GM12878 (cell line): ENCODE results near the gene SPSB2. TPM values are rescaled to one million over a fixed set of nuclear protein-coding genes. Genes with fewer than 3 reads are reported as not detected.

Experiments
- BHLHE40 ChIP-seq, 2 experiments: fragments of 450-650 bp in 1 of 2; IDR thresholded peaks; 2 replicates each; pipeline ENCODE4 v1.6.1; 2011 to 2017; ENCODE audit warnings: low read depth in 2 of 2, borderline replicate concordance in 1 of 2, improper control_type of control experiment in 1 of 2, low read length in 1 of 2, mild to moderate bottlenecking in 1 of 2
- CEBPB ChIP-seq, 2 experiments: fragments of 150-350 bp in 1 of 2; IDR thresholded peaks; 2 replicates each; pipeline ENCODE4 v1.6.1; 2012 to 2014; ENCODE audit warnings: low read depth in 2 of 2, low read length in 2 of 2, borderline replicate concordance in 1 of 2, inconsistent platforms in 1 of 2
- CEBPZ ChIP-seq: fragments of 150-350 bp; IDR thresholded peaks from 2 replicates; pipeline ENCODE4 v1.6.1; 2016; ENCODE audit warnings: low read depth, low read length
- CHD2 ChIP-seq: IDR thresholded peaks from 2 replicates; pipeline ENCODE4 v1.6.1; 2011; ENCODE audit warnings: low read depth, low read length, improper control_type of control experiment, borderline replicate concordance
- IKZF2 ChIP-seq, 2 experiments: fragments of 450-650 bp; IDR thresholded peaks; 2 replicates each; pipeline ENCODE4 v1.6.1; 2017; ENCODE audit warnings: mild to moderate bottlenecking in 2 of 2, moderate library complexity in 2 of 2
- MTA3 ChIP-seq: IDR thresholded peaks from 2 replicates; pipeline ENCODE4 v1.6.1; 2012; ENCODE audit warnings: low read length, inconsistent platforms, borderline replicate concordance
- RBBP5 ChIP-seq: fragments of 200-600 bp; sonication (generic); conservative IDR thresholded peaks from 2 replicates; pipeline ENCODE4 v1.6.1; 2016
- RFX5 ChIP-seq: IDR thresholded peaks from 2 replicates; pipeline ENCODE4 v1.6.1; 2011; ENCODE audit warnings: low read depth, low read length, improper control_type of control experiment
- SMARCA5 ChIP-seq: fragments of 450-650 bp; IDR thresholded peaks from 2 replicates; pipeline ENCODE4 v1.6.1; 2017; ENCODE audit warnings: mild to moderate bottlenecking
- SPI1 ChIP-seq: IDR thresholded peaks from 2 replicates; pipeline ENCODE4 v1.6.1; 2011; ENCODE audit warnings: low read depth, mild to moderate bottlenecking, low read length, moderate library complexity, borderline replicate concordance; ENCODE audit not compliant: insufficient read depth
- polyA plus RNA-seq, 11 experiments: library from polyadenylated mRNA; depleted of rRNA in 4 of 11; unstranded in 6 of 11; stranded (reverse) in 5 of 11; fragments of >200 nt; fragmentation: Nextera tagmentation in 4 of 11; fragmentation: Illumina TruSeq in 1 of 11; extraction: Ambion mirVana in 4 of 11; extraction: Trizol in 1 of 11; gene quantifications; 1 replicate in 1 of 11; 2 replicates in 10 of 11; pipeline versions ENCODE4 v1.2.1 to v1.2.3, GENCODE V29; 2011 to 2016; ENCODE audit warnings: inconsistent platforms in 2 of 11, missing spikeins in 2 of 11, low read depth in 1 of 11
- total RNA-seq, 4 experiments: library from RNA; depleted of rRNA in 3 of 4; stranded (reverse); fragments of >200 nt in 3 of 4; fragmentation: Illumina TruSeq in 1 of 4; extraction: Trizol in 1 of 4; gene quantifications; 2 replicates each; pipeline versions ENCODE4 v1.2.1 to v1.2.3, GENCODE V29; 2013 to 2021
- TF ChIP-seq, protein P1 (sequence below): fragments of 450-650 bp; formaldehyde crosslinking; IDR thresholded peaks from 2 replicates; pipeline ENCODE4 v1.4.0; 2022; ENCODE audit warnings: mild to moderate bottlenecking, moderate library complexity
- TF ChIP-seq, protein P2 (sequence below): IDR thresholded peaks from 2 replicates; pipeline ENCODE4 v1.6.1; 2011; ENCODE audit warnings: low read depth, mild to moderate bottlenecking, low read length, moderate library complexity, borderline replicate concordance; ENCODE audit errors: extremely low read depth
- TF ChIP-seq, protein P3 (sequence below): fragments of 450-650 bp; conservative IDR thresholded peaks from 2 replicates; pipeline ENCODE4 v1.6.1; 2017; ENCODE audit warnings: mild to moderate bottlenecking, moderate library complexity
- TF ChIP-seq, protein P4 (sequence below): IDR thresholded peaks from 2 replicates; pipeline ENCODE4 v1.6.1; 2011; ENCODE audit warnings: borderline replicate concordance, low read depth, mild to moderate bottlenecking, moderate library complexity, mixed read lengths, low read length; ENCODE audit not compliant: insufficient read depth; ENCODE audit errors: extremely low read length

SPSB2 gene
- total and polyA plus RNA-seq, 10 of the 15 experiments (the other 5 are each of a cell fraction or from before 2014, with no cell fraction given): 0.08 to 5.6 (median 2.7) TPM

GRCh38 chr12:6873094-6874014 is at the start of gene SPSB2 (continued):
- TF ChIP-seq, protein P1, sequence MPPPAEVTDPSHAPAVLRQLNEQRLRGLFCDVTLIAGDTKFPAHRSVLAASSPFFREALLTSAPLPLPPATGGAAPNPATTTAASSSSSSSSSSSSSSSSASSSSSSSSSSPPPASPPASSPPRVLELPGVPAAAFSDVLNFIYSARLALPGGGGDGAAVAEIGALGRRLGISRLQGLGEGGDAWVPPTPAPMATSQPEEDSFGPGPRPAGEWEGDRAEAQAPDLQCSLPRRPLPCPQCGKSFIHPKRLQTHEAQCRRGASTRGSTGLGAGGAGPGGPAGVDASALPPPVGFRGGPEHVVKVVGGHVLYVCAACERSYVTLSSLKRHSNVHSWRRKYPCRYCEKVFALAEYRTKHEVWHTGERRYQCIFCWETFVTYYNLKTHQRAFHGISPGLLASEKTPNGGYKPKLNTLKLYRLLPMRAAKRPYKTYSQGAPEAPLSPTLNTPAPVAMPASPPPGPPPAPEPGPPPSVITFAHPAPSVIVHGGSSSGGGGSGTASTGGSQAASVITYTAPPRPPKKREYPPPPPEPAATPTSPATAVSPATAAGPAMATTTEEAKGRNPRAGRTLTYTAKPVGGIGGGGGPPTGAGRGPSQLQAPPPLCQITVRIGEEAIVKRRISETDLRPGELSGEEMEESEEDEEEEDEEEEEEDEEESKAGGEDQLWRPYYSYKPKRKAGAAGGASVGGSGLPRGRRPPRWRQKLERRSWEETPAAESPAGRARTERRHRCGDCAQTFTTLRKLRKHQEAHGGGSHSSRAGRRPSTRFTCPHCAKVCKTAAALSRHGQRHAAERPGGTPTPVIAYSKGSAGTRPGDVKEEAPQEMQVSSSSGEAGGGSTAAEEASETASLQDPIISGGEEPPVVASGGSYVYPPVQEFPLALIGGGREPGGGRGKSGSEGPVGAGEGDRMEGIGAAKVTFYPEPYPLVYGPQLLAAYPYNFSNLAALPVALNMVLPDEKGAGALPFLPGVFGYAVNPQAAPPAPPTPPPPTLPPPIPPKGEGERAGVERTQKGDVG: no peak
- TF ChIP-seq BHLHE40 (IDR thresholded peaks at IDR 0.05; ENCODE audit: borderline replicate concordance in 1 of 2, low read depth in 2 of 2, low read length in 1 of 2): peak; percentile 3 to 17; a peak in 1 of 4 replicates
- TF ChIP-seq, protein P2, sequence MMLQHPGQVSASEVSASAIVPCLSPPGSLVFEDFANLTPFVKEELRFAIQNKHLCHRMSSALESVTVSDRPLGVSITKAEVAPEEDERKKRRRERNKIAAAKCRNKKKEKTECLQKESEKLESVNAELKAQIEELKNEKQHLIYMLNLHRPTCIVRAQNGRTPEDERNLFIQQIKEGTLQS: no peak
- 0 out of 4 replicates have a peak, but pooled peaks of 1 of the 2 experiments have one; percentile 19 for TF ChIP-seq IKZF2 (IDR thresholded peaks at IDR 0.05)
- TF ChIP-seq SMARCA5: peak; percentile 22; the same call in 1 of the 2 replicates
- TF ChIP-seq SPI1: peak; percentile 27; the same call in 1 of the 2 replicates
- TF ChIP-seq, protein P3, sequence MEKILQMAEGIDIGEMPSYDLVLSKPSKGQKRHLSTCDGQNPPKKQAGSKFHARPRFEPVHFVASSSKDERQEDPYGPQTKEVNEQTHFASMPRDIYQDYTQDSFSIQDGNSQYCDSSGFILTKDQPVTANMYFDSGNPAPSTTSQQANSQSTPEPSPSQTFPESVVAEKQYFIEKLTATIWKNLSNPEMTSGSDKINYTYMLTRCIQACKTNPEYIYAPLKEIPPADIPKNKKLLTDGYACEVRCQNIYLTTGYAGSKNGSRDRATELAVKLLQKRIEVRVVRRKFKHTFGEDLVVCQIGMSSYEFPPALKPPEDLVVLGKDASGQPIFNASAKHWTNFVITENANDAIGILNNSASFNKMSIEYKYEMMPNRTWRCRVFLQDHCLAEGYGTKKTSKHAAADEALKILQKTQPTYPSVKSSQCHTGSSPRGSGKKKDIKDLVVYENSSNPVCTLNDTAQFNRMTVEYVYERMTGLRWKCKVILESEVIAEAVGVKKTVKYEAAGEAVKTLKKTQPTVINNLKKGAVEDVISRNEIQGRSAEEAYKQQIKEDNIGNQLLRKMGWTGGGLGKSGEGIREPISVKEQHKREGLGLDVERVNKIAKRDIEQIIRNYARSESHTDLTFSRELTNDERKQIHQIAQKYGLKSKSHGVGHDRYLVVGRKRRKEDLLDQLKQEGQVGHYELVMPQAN: peak; percentile 29; the same call in 1 of the 2 replicates
- TF ChIP-seq MTA3: no peak
- no peak for TF ChIP-seq RBBP5
- TF ChIP-seq RFX5: no peak
- no peak for TF ChIP-seq CEBPB (IDR thresholded peaks at IDR 0.05; ENCODE audit: borderline replicate concordance in 1 of 2, low read depth in 2 of 2, low read length in 2 of 2)
- TF ChIP-seq CEBPZ: no peak
- TF ChIP-seq, protein P4, sequence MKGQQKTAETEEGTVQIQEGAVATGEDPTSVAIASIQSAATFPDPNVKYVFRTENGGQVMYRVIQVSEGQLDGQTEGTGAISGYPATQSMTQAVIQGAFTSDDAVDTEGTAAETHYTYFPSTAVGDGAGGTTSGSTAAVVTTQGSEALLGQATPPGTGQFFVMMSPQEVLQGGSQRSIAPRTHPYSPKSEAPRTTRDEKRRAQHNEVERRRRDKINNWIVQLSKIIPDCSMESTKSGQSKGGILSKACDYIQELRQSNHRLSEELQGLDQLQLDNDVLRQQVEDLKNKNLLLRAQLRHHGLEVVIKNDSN: no peak
- TF ChIP-seq CHD2: no peak
